Spinal cord (tissue), 10 donors: ENCODE data around the gene PATJ. TPM values are rescaled to one million over a fixed set of nuclear protein-coding genes. Genes with fewer than 3 reads are reported as not detected.
A peak's percentile ranks its signal among the peaks of the same experiment; 100 is the strongest.
"Not testable (repeated sequence)": the region's sequence is repeated elsewhere in the genome, so short reads cannot be mapped to it uniquely, and the experiment has no call there.

Experiments used
- DNase-seq, 6 donors: peaks; one replicate each; pipeline versions ENCODE4 v3.0.0 to v3.0.0-alpha.2; 2013 to 2015; ENCODE audit warnings: low spot score in 6 of 6, low read depth in 4 of 6
- H3K27ac ChIP-seq: one replicate; pipeline ENCODE4 v1.5.1; 2013; ENCODE audit warnings: low read depth, low read length, control low read depth
- H3K27me3 ChIP-seq: one replicate; pipeline ENCODE4 v1.6.1; 2013; ENCODE audit warnings: low read length; ENCODE audit not compliant: control insufficient read depth, insufficient read depth
- H3K36me3 ChIP-seq: one replicate; pipeline ENCODE4 v1.6.1; 2013; ENCODE audit warnings: low read length; ENCODE audit not compliant: control insufficient read depth, insufficient read depth
- H3K4me1 ChIP-seq: one replicate; pipeline ENCODE4 v1.6.1; 2013; ENCODE audit warnings: low read length; ENCODE audit not compliant: control insufficient read depth, insufficient read depth
- H3K4me3 ChIP-seq: one replicate; pipeline ENCODE4 v1.5.1; 2013; ENCODE audit warnings: low read depth, low read length, control low read depth
- H3K9me3 ChIP-seq: one replicate; pipeline ENCODE4 v1.6.1; 2013; ENCODE audit warnings: low read length; ENCODE audit not compliant: control insufficient read depth, insufficient read depth
- whole genome bisulfite sequencing: methylation state at CpG from one replicate; pipeline ENCODE4 v1.1.5; 2013; ENCODE audit warnings: missing lambda C conversion rate; ENCODE audit not compliant: insufficient coverage; 5-methylcytosine and 5-hydroxymethylcytosine counted together
- polyA plus RNA-seq, 2 donors: library from polyadenylated mRNA; unstranded; fragments of 120-200 nt; gene quantifications; one replicate each; pipeline ENCODE4 v1.2.1, GENCODE V29; 2013; ENCODE audit not compliant: insufficient read length in 2 of 2
- total RNA-seq, 2 donors: library from RNA; depleted of rRNA in 1 of 2; stranded (reverse); fragments of 120-200 nt in 1 of 2; fragments of >200 nt in 1 of 2; gene quantifications; one replicate each; pipeline versions ENCODE4 v1.2.3 to v1.2.4, GENCODE V29; 2013 to 2014
- donor health status: healthy.

The PATJ gene
- total and polyA plus RNA-seq, 4 donors: 18.8 to 58.2 (median 37.8) TPM

DNA sequence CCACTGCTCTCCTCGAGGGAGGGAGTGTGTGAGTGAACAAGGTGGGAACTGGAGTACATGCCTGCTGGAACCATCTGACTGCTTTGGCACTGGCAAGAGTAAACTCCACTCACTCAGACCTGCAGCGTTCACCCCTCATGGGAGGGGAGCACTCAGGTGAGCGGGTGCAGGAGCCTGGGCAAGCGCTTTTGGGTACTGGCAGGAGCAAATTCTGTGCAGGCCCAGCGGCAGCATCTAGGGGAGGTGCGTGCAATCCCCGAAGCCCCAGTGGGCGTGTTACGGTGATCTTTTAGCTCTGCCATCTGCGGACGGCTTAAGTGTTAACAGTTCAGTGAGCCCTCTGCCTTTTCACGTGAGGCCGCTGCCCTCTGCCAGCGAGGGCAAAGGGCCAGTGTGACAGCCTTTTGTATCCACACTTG lies 127.4 kb downstream of the PATJ start:
- Histone ChIP-seq H3K9me3 (peaks cover 4% of the 10 kb centered on the region), H3K27ac (no peak overlapping the region), H3K36me3 (peaks cover 6% of the 10 kb centered on the region), H3K4me3 (no peak overlapping the region), H3K4me1 (no peaks in the 10 kb centered on the region), H3K27me3 (no peaks in the 10 kb centered on the region)
- DNase-seq: no peak
- 96% methylated on average over 14 of the region's 14 CpGs for whole genome bisulfite sequencing

DNA sequence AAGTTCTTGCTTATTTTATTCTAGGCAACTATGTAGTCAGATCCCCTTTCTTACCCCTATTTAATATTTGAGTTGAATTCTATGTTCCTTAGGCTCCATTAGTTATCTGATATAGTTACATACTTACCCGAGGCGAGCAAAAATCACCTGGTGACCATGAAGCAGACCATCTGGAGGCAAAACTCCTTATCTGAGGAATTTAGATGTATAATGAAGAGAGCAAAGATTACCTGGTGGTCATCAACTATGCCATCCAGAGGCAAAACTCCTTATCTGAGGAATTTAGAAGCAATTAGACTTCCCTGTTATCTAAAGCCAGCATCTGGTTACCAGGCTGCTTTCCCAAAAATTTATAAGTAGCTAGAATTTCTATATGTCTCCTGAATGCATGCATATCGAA lies 129.9 kb downstream of the PATJ start:
- H3K27me3 ChIP-seq: no peaks in the 10 kb centered on the region
- DNase-seq: no peak
- H3K4me3 ChIP-seq: no peak overlapping the region
- peaks cover 4% of the 10 kb centered on the region for H3K9me3 ChIP-seq
- H3K27ac ChIP-seq: no peak overlapping the region
- 100% methylated on average over 1 of the region's 3 CpGs for WGBS
- H3K4me1 ChIP-seq: no peaks in the 10 kb centered on the region
- peaks cover 3% of the 10 kb centered on the region for H3K36me3 ChIP-seq

DNA sequence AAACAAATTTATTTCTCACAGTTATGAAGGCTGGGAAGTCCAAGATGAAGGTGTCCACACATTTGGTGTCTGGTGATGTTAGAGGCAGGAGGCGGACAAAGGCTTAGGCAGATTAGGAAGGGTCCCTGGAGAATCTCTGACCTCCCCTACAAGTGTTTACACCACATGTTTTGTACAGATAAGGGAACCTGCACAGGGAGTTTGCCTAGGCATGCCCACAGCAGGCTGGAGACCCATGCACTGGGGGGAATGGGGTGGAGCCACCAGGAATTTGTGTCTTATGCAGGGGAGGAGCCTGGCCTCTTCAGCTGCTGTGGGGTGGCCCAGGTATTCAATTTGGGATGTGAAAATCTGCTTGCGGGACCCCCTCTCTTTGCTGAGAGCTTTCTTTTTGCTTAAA lies 131.3 kb downstream of the PATJ start:
- Histone ChIP-seq H3K4me3 (no peak overlapping the region), H3K9me3 (peaks cover 4% of the 10 kb centered on the region), H3K4me1 (no peaks in the 10 kb centered on the region), H3K27me3 (no peaks in the 10 kb centered on the region), H3K36me3 (peaks cover 3% of the 10 kb centered on the region), H3K27ac (no peak overlapping the region)
- WGBS: 100% methylated on average over 1 of the region's 2 CpGs
- DNase-seq: no peak

DNA sequence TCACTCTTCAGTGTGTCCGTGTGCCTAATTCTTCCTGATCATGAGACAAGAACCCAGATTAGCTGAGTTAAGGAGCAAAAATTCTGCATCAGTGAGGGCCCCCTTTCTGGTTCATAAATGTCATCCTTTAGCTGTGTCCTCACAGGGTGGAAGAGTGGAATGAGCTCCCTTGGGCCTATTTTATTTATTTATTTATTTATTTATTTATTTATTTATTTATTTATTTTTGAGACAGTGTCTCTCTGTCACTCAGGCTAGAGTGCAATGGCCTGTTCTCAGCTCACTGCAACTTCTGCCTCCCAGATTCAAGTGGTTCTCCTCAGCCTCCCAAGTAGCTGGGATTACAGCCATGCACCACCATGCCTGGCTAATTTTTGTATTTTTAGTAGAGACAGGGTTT lies 131.7 kb downstream of the PATJ start:
- no peak for DNase-seq
- no peaks in the 10 kb centered on the region for H3K4me1 ChIP-seq
- no CpG with 5 or more reads among the region's 1 CpG for WGBS
- no peaks in the 10 kb centered on the region for H3K27me3 ChIP-seq
- no peak overlapping the region for H3K27ac ChIP-seq
- H3K36me3 ChIP-seq: peaks cover 3% of the 10 kb centered on the region
- H3K9me3 ChIP-seq: peaks cover 4% of the 10 kb centered on the region
- H3K4me3 ChIP-seq: no peak overlapping the region

DNA sequence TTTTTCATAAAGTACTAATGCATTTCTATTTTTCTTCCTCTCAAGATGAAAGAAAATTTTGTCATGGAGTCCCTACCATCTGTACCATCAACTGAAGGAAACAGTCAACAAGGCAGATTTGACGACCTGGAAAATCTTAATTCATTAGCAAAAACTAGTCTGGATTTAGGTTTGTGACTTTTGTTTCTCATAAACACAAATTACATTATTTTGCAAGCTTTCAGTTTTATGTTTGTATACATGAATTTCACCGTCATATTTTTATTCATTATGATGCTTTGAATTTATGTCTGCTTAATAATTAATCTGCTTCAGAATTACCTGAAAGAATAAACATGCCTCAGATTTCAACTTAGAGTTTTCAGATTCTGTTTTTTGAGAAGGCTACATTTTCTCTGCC lies 132.9 kb downstream of the PATJ start:
- Histone ChIP-seq H3K4me1 (no peaks in the 10 kb centered on the region), H3K27ac (no peak overlapping the region), H3K27me3 (no peaks in the 10 kb centered on the region), H3K4me3 (no peak overlapping the region), H3K9me3 (peaks cover 4% of the 10 kb centered on the region), H3K36me3 (no peaks in the 10 kb centered on the region)
- no peak for DNase-seq
- WGBS: no CpG with 5 or more reads among the region's 2 CpGs

DNA sequence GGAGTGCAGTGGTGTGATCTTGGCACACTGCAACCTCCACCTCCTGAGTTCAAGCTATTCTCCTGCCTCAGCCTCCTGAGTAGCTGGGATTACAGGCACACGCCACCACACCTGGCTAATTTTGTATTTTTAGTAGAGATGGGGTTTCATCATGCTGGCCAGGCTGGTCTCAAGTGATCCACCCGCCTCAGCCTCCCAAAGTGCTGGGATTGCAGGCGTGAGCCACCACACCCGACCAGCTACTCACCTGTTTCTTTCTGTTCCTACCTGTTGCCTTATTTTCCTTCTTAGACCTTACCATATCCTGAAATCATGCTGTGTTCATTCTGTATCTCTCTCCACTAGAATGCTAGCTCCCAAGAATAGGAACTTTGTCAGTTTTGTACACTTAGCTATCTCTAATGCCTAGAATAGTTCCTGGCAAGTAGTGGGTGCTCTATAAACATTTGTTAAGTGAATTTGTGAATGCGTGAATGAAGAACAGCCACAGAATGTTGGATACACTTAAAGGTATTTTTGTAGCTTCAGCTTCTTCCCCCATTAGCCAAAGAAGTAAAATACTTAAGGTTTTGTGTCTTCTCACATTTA lies 137.7 kb downstream of the PATJ start:
- H3K4me3 ChIP-seq, H3K27ac ChIP-seq, H3K9me3 ChIP-seq, H3K4me1 ChIP-seq, H3K36me3 ChIP-seq, H3K27me3 ChIP-seq: not testable (repeated sequence)
- 97% methylated on average over 3 of the region's 5 CpGs for WGBS
- DNase-seq: peak in 1 of 6 donors; percentile 63

DNA sequence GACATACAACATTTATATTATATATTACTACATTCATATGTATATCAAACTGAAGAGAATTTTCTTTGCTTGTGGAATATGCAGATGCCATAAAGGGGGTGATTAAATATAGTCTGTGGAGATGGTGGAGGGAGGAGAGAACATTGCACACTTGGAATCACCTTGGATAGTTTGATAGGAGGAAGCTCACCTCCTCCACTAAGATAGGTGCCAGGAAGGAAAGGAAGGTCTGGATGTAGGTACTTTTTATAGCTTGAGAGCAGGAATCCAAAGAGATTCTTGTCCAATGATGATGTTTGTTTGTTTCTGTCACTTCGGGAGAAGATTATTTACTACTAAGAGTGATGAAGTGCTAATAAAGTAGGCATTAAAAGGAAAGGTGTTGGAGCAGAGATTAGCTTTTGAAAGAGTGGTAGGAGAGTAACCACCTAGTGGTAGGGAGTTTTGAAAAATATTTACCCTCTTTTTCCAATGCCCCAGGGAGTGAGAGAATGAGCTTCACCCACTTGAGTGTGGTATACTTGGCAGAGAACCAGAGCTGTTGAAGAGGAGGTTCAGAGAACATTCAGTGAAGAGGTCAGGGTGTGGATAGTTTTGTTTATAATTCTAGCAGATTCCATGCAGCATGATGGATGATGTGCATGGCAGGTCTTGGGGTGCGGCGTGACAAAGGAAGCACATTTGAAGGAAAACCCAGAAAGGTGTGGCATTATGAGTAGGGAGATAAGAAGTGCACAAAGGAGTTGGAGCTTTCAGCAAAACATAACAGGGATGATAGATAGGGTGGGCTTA lies 145.0 kb downstream of the PATJ start:
- 100% methylated on average over 3 of the region's 3 CpGs for WGBS
- H3K9me3 ChIP-seq: no peaks in the 10 kb centered on the region
- H3K4me3 ChIP-seq: no peak overlapping the region
- peak in 1 of 6 donors; percentile 42 for DNase-seq
- no peaks in the 10 kb centered on the region for H3K27me3 ChIP-seq
- no peaks in the 10 kb centered on the region for H3K4me1 ChIP-seq
- no peaks in the 10 kb centered on the region for H3K36me3 ChIP-seq
- H3K27ac ChIP-seq: no peak overlapping the region

DNA sequence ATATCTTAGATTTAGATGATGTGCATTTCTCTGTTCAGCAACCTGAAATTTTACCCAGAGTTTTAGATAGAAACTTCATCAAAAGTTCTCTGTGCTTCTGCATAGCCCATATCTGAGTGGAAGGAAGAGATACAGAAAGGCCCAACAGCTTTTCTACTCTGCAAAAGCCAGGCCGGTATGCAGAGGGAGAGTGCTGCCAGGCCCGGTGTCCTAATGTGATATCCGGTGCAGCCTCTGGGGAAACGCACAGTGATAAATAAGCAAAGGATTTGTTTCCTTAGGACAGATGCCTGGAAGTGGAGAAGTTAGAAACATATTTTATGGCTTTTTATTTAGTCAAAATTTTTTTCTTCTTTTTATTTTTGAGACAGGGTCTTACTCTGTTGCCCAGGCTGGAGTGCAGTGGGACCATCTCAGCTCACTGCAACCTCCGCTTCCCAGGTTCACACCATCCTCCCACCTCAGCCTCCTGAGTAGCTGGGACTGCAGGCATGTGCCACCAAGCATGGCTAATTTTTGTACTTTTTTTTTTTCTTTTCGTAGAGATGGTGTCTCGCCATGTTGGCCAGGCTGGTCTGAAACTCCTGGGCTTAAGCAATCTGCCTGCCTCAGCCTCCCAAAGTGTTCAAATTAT lies 145.8 kb downstream of the PATJ start:
- Histone ChIP-seq H3K27ac (no peak overlapping the region), H3K4me3 (no peak overlapping the region), H3K4me1 (no peaks in the 10 kb centered on the region), H3K9me3 (no peaks in the 10 kb centered on the region), H3K27me3 (no peaks in the 10 kb centered on the region), H3K36me3 (no peaks in the 10 kb centered on the region)
- WGBS: 61% methylated on average over 5 of the region's 7 CpGs
- DNase-seq: peak in 1 of 6 donors; percentile 39

DNA sequence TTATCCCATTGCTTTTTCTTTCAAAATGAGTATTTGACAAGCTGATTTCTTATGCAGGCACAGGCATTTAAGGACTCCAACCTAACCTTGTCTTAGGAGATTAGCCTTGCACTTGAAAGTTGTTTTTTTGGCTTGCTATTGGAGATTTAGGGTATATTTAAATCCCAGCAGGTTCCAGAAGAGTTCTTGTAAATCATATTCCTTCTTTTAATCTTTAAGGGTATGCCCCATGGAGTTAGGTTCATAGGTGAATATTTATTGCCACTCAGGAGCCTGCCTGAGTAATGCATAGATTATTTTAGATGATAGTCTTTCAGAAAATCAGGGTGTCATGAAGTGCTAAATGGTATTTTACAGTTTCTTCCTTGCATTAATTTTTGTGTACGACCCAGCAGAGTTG lies 146.5 kb downstream of the PATJ start:
- no peak for DNase-seq
- WGBS: no CpG with 5 or more reads among the region's 1 CpG
- Histone ChIP-seq H3K27me3 (no peaks in the 10 kb centered on the region), H3K9me3 (no peaks in the 10 kb centered on the region), H3K4me3 (no peak overlapping the region), H3K27ac (no peak overlapping the region), H3K4me1 (no peaks in the 10 kb centered on the region), H3K36me3 (no peaks in the 10 kb centered on the region)

DNA sequence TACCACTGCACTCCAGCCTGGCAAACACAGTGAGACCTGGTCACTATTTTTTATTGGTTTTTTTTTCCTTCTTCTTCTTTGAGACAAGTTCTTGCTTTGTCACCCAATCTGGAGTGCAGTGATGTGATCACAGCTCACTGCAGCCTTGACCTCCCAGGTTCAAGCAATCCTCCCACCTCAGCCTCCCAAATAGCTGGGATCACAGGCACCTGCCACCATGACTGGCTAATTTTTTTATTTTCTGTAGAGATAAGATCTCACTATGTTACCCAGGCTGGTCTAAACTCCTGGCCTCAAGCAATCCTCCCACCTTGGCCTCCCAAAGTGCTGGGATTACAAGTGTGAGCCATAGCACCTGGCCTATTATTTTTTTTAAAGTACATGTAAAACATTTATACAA lies 148.2 kb downstream of the PATJ start:
- H3K27ac ChIP-seq, H3K4me1 ChIP-seq, H3K4me3 ChIP-seq, H3K9me3 ChIP-seq, H3K36me3 ChIP-seq, H3K27me3 ChIP-seq, DNase-seq: not testable (repeated sequence)
